HG02884 (cell line): ENCODE measurements around the gene YTHDF1.

Experiments used
- ATAC-seq: cut with Tn5 transposase; IDR thresholded peaks from one replicate; pipeline ENCODE4 v1.9.1; 2021; ENCODE audit warnings: mild to moderate bottlenecking, moderate library complexity; ENCODE audit not compliant: unreplicated experiment

The YTHDF1 gene

DNA sequence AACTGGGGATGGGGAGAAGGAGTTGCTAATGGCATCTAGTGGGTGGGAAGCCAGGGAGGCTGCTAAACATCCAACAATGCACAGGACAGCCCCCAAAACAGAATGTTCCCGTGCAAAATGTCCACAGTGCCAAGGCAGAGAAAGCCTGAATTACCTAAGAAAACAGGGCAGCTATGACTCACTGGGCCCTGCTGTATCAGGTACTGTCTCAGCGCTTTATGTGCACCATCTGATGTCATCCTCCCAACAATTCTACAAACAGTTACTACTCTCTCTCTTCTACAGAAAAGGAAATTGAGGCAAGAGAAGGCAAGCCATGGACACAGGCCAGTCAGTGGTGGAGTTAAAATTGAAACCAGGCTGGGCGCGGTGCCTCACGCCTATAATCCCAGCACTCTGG lies 3.1 kb downstream of the YTHDF1 start:
- ATAC-seq, result no peak

DNA sequence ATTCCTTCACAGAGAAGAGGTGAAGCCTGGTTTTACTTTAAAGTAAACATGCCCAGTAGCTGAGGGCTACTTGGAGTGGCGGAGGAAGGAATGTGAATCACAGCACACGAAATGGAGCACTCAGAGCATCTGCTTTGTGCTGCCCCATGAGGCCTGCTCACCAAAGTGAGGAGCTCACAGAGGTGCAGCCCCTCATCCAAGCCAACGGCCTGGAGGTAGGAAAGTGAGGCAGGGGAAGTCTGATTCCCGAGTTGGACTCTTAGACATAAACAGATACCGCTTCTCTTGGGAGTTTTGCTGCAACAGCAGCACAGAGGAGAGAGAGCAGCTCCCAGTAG lies 3.6 kb downstream of the YTHDF1 start:
- ATAC-seq, result no peak

DNA sequence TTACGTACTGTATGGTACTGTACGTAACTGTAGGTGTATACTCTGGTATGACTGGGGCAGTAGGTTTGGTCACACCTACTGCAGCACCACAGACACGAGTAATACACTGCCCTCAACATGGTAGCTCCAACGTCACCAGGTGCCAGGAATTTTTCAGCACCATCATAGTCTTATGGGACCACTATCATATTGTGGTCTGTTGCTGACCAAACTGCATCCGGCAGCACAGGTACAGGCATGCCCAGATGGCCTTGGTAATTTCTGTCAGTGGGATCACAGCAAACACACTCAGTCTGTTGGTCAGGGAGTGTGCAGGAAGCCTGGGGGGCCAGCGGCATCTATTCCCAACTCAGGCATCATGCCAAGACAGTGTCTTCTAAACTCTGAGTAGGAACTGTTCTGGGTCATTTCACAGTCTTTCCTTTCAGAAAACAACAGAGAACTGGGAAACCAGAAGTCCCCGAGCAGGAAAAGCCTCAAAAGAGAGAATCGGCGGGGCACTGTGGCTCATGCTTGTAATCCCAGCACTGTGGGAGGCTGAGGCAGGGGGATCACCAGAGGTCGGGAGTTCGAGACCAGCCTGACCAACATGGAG lies 5.8 kb downstream of the YTHDF1 start:
- no peak for ATAC-seq

DNA sequence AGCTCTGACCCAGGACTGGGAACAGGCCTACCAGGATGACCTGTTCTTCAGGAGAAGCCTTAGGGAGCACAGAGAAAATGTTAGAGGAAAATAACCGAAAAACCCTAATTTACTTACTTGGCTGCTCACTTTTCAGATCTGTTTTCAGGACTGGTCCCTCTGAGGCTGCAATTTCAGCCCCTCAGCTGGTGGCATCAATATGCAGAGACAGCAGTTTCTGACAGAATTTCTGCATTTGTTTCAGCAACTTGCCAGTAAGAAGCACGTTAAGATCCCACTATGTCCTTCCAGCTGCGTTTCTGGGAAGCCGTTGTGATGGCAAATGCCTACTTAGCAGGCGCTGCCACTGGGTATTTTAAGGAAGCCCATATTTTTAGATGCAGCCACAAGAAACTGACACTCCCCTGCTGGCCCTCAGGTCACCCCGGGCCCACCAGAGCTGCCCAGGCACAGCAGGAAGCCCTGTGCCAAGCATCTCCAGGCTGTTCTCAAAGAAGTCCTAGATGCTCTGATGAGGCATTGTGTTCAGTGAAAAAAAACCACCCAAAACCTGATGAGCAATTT lies 7.5 kb downstream of the YTHDF1 start:
- no peak for ATAC-seq

DNA sequence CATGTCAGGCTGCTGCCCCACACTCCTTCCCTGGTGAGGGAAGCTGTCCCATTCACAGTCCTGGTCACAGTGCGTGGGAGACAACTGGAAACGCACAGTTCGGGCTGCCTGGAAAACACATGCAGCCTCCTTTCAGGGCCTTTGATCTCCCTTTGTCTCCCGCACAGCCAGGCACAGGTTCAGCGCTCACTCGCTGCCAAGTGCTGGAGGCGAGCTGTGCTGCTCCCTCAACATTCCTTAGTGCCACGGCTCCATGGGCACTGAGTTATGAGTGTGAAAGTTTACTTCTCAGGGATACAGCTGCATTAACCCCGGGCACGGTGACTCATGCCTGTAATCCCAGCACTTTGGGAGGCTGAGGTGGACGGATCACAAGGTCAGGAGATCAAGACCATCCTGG lies 9.1 kb downstream of the YTHDF1 start:
- no peak for ATAC-seq

DNA sequence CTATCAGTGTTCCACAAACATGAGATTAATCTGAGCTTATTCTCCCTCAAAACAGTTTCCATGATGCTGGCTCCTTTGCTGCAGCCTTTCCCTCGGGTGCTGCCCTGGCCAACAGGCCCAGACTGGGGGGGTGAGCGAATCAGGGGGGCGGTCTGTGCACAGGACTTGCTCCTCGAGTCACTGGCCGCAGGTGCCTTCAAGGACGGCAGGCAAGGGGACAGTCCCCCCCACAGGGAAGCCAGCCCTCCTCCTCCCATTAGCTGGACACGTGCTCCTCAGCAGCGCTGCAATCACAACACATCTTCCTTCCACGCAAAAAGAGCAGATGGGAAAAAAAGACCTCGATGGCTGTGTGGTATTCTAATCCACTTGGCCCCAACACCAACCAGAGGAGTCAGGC lies 10.0 kb downstream of the YTHDF1 start:
- no peak for ATAC-seq

DNA sequence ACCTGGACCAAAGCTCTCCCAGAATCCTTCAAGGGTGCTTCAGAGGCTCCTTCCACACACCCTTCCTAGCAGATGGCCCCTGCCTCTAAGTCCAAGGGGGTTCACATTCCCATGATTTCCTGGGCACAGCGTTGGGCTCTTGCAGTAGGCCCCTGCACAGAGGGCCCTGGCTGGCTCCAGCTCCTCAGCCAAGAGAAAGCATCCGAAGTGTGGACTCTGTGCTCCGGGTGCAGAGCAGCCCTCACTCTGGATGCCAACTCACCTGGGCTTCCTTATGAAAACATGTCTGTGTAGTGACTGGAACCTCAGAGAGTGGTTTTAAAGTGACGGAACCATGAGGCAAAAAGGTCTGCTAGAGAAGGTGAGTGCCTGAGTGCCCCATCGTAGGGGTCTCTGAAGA lies 11.6 kb downstream of the YTHDF1 start:
- ATAC-seq, result no peak

DNA sequence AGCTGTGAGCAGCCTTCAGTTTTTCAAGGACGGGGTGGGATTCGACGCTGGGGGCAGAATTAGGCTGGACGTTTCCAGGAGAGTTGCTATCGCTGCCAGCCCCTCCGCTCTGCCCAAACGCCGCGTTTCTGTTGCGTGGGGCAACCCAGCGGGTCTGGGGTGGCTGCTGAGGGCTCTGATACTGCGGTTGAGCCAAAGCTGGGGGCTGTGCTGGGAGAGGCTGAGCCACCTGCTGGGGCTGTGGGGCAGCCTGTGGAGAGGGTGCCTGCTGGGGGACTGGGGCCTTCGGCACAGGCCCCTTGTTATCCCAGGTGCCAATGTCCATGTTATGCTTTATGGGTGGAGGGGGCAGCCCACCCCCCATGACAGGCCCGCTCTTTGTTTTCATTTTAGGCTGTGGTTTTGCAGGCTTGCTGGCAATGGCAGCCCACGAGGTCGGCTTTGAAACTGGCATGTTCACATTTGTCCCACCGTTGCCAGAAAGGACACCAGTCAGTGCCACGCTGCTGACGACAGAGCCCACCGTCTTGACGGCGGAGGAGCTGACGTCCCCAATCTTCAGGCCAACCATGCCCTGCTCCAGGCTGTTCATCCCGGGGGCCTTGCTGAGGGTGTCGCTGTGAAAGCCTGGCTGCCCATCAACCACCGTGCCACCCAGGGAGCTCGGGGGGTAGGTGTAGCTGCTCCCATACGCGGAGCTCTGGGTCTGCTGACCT lies 13.0 kb downstream of the YTHDF1 start:
- ATAC-seq, result no peak

DNA sequence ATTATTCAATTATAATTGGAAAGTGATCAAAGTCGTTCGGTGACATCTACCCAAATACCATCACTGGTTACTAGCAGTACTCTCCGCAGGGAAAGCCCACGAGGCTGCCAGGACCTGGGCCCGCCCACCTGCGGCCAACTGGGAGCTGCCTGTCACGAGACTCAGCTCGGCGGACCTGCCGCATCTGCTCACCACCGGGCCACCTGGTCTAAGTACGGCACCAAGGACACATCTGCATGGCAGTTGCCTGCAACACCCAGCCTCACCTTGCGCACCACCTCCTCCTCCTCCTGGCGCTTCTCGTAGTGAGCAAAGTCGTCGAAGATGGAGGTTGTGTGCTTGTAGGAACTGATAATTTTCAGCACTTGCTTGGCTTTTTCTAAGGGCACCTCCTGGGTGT lies 13.9 kb downstream of the YTHDF1 start:
- ATAC-seq, result no peak

DNA sequence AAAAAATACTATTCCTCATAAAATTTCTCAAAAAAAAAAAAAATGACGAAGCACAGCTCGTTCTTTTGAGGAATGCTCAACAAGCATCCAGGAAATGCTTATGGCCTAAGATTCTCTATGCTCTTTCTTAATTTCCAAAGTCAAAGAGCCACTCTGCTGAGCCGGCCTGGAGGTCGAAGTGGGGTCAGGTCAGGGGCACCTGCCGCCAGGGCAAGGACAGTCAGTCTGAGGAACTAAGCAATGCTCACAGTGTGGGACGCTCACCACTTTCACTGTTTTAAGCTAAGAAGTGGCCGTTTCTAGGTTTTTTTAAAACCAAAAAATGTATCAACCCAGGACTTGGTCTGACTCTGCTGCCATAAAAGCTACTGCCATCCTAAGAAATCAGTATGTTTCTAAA lies 17.3 kb downstream of the YTHDF1 start:
- no peak for ATAC-seq

DNA sequence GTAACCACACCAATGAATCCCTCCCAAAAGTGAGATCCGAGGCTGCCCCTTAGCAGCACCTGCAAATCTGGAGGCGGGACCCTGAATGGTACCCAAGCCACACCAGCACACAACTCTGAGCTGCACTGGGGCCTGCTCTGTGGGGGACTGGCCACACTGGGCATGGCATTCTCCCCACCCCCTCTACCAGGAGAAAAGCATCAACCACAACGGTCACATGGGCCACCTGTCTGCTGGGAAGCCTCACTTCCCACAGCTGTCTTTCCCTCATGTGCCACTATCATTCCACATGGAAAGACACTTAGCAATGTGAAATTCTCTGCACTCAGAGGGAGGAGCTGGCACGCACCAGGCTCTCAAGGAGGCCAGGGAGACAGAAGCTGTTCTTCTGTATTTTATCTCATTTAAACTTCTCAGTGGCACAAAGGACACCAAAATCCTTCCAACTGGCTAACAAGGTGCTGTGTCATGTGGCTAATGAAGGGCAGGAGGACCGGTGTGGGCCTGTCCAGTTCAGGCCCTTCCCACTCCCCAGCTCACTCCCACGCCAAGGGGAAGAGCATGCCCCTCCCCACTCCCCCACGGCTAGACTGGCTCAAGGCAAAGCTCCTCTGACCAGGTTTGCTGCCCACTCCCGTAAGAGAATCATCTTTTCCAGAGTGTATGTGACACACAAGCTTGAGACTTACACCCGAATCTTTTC lies 19.0 kb downstream of the YTHDF1 start:
- ATAC-seq, result no peak

DNA sequence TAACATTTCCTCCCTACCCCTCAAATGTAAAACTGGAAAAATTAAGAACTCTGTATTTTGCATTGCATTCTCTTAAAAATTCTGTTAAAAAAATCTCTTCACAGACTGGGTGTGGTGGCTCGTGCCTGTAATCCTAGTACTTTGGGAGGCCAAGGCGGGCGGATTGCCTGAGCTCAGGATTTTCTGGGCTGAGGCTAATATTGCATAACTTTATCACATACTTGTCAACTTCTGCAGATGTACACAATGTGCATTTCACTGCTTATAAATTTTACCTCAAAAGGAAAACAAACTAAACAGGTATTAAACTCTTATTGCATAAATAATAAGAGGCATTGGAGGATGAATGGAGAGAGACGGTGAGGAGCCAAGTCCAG lies 21.1 kb downstream of the YTHDF1 start:
- no peak for ATAC-seq

DNA sequence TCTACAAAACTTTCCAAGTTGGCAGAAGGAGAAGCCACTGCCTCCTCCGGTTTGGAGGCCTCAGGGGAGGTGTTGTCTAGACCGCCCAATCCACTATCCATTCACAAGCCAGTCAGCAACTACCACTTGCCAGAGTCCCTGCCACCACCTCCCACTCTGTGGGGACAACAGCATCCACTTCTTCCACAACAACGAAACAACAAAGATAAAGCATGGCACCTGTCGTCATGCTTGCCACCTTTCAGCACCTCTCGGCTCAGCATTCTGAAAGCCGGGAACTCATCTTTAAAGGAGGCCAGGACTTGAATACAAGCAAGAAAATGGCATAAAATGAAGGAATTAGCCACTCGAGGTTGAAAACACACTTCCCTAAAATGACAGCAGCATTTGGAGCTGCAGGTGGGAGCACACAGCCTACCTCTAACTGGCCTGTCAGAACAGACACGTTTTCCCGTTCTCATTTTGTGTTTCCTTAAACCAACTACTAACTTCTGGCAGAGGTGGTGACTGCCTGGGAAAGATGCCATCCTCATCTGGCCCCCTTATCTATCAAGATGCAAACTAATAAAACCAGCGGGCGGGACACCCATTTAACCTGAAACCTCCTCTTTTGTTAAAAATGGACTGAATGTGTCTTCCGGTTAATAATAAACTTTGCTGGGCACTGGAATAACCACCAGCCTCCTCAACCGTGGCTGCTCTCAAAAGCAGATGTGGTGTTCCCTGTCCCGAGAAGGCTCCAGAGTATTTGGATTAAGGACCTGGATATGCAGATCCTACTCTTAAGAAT lies 21.7 kb downstream of the YTHDF1 start:
- no peak for ATAC-seq

DNA sequence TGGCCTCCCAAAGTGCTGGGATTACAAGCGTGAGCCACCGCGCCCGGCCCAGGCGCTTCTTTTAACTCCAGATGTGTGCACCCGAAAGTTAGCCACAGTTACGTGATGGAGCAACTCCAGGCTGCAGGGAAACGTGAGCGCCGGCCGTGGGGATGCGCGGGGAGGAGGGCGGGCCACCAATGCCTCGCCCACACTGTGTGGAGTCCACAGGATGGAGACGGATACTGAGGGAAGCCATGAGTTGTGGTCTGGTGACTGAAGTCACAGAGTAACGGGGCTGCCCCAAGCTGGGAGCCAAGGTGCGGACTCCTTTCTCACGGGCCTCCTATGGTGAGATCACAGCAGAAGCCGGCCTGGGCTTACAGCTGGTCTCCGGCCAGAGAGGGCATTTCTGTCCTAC lies 23.2 kb downstream of the YTHDF1 start:
- no peak for ATAC-seq

DNA sequence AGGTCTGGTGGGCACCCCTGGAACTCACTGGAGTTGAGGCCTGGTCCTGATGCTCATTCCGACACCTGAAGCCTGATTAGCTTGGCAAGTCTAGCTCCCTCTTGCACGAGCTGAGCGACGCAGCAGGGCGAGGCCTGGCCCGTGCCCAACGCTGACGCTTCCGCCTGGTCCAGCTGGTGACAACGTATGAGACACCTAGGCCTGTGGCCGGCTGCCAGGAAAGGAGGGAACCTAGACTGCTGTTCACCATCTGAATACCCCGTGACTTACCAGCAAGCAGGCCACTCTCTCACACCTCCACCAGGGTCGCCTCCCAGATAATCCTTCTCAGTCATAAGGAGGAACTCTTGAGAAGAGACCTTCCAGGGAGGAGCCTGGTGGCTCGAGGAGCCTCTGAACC lies 24.5 kb downstream of the YTHDF1 start:
- no peak for ATAC-seq

DNA sequence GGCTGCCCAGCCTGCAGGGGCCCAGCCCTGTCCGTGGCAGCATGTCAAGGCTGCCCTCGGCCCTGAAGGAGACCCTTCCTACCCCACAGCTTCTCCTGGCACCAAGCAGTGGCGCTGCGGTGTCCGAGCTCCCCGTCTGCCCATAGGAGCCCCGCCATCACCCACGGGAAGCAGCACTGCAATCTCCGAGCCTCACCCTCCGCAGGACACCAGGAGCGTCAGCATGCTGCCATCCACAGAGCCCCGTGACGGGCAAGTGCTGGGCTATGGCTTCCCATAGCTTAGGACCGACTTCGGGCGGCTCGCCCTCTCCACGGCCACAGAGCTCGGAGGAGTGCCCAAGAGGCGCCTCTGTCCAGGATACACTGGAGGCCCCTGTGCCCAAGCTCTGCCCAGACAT lies 25.1 kb downstream of the YTHDF1 start:
- ATAC-seq, result no peak

DNA sequence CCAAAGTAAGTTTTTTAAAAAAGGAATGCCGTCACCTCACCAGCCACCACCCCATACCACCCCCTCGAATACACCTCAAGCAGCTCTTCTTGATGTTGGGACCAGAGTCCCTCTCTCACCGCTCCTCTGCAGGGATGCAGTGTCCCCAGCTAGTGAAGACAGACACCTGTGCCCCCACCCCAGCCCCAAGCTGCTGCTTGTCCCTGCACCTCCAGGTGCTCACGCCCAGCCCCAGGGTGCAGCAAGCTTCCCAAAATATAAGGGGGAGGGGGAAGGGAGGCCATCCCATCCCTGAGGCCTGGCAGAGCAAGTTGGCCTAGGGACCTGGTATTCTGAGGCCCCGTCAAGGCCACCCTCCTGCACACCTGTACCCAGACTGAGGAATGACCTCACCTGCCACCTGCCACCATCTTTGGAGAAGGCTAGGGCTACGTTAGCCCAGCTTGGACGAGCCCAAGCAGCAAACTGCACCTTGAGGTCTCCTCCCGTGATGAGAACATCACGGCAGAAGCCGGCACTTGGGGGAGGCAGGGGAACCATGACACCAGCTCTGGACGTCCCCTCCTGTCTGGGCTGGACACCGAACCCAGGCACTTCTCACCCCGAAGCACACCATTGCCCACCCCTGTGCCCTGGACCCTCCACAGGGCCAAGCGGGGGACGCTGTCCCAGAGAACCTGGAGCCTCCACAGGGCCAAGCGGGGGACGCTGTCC lies 25.9 kb downstream of the YTHDF1 start:
- ATAC-seq, result no peak

DNA sequence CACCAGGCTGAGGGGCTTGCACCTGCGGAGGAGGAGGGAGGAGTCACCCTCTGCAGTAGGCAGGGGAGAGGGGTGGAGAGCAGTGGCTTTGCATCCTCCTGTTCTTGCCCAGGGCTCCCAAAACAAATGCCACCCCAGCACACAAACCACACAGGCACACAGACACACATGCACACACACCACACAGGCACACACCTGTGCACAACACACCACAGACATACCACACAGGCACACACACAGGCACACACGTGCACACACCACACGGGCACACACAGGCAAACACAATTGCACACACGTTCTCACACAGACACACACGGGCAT lies 26.6 kb downstream of the YTHDF1 start:
- no peak for ATAC-seq

DNA sequence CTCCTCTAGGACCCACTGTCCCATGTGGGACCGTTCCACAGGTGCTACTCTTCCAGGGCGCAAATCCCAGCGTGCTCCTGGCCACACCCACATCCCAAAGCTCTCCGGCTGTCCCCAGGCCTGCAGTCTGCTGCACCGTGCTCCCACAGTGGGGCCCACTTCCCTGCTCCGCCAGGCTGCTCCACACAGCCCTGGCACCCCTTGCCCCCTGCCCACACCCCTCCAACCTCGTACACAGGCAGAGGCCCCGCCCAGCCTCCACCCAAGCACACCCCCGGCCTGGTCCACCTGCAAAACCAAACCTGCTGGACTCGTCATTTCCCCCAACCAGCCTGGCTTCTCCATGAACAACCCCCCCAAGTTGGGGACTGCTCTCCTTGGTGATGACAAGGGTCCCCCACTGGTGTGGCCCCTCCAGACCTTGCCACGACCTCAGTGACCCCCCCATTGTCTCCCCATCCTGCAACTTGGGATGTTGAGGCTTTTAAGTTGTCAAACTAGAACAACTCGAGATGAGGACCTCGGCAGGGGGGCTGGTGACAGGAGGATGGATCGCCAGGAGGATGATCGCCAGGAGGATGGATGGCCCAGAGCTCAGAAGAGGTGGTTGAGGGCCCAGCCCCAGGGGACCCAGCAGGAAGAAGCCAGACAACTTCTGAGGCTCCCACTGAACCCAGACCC lies 27.1 kb downstream of the YTHDF1 start:
- no peak for ATAC-seq

DNA sequence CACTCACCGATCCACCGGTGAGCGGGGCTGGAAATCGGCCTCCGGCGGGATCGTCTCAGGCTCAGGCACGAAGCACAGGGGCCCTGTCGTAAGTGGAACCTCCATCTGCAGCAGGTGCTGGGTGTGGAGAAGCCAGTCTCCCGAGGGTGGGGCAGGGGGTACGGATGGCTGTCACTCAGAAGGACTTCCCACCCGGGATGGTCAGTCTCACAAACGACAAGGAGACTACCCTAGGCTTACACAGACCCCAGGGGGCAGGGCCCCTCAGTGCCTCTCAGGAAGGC lies 27.8 kb downstream of the YTHDF1 start:
- no peak for ATAC-seq
